Stimulated activated CD4-positive, alpha-beta T cell treated with anti-CD3 and anti-CD28 coated beads, Interleukin-1b, Interleukin-23, amount 100 ng/mL, for 1 hour (primary cell): ENCODE results near the gene FAM8A1.
"Not testable (repeated sequence)": the region's sequence is repeated elsewhere in the genome, so short reads cannot be mapped to it uniquely, and the experiment has no call there.

ENCODE experiments used
- DNase-seq, 2 donors: peaks; one replicate each; pipeline ENCODE4 v3.0.0-alpha.2; 2020; ENCODE audit warnings: low read depth in 2 of 2

Gene FAM8A1

GRCh38 chr6:17599877-17600526, at the start of gene FAM8A1:
Gene FAM8A1, plus strand, starts transcription at chr6:17600302. Its CDS starts 108 bp downstream, at chr6:17600410.
- DNase-seq, result peak; percentile 86 to 97

GRCh38 chr6:17551383-17551958, 48.6 kb upstream of the FAM8A1 start:
- no peak for DNase-seq

GRCh38 chr6:17552861-17553260, 47.2 kb upstream of the FAM8A1 start:
- DNase-seq, result no peak

GRCh38 chr6:17556014-17556413, 44.1 kb upstream of the FAM8A1 start:
- DNase-seq, result no peak

- DNase-seq, result no peak
Measured at GRCh38 chr6:17562636-17563035, 37.5 kb upstream of the FAM8A1 start.

- no peak for DNase-seq
Measured at GRCh38 chr6:17565399-17565798, 34.7 kb upstream of the FAM8A1 start.

- no peak for DNase-seq
Measured at GRCh38 chr6:17574866-17575560, 25.1 kb upstream of the FAM8A1 start.

- DNase-seq, result no peak
Measured at GRCh38 chr6:17577059-17577458, 23.0 kb upstream of the FAM8A1 start.

- DNase-seq, result no peak
Measured at GRCh38 chr6:17580518-17581048, 19.5 kb upstream of the FAM8A1 start.

GRCh38 chr6:17581282-17581681, 18.8 kb upstream of the FAM8A1 start:
- DNase-seq, result not testable (repeated sequence)

- no peak for DNase-seq
Measured at GRCh38 chr6:17583811-17584210, 16.3 kb upstream of the FAM8A1 start.

- DNase-seq, result no peak
Measured at GRCh38 chr6:17584241-17584803, 15.8 kb upstream of the FAM8A1 start.

- no peak for DNase-seq
Measured at GRCh38 chr6:17585766-17586490, 14.2 kb upstream of the FAM8A1 start.

GRCh38 chr6:17586623-17587022, 13.5 kb upstream of the FAM8A1 start:
- not testable (repeated sequence) for DNase-seq

- DNase-seq, result no peak
Measured at GRCh38 chr6:17588011-17588410, 12.1 kb upstream of the FAM8A1 start.

GRCh38 chr6:17589406-17590096, 10.6 kb upstream of the FAM8A1 start:
- no peak for DNase-seq

- DNase-seq, result no peak
Measured at GRCh38 chr6:17591287-17591686, 8.8 kb upstream of the FAM8A1 start.

- DNase-seq, result no peak
Measured at GRCh38 chr6:17593246-17593645, 6.9 kb upstream of the FAM8A1 start.

- no peak for DNase-seq
Measured at GRCh38 chr6:17596085-17596484, 4.0 kb upstream of the FAM8A1 start.

- peak in 1 of 2 donors; percentile 5 for DNase-seq
Measured at GRCh38 chr6:17600527-17601385, 654 bp downstream of the FAM8A1 start.
